ENCODE data around the gene TRAF2. TPM values are rescaled to one million over a fixed set of nuclear protein-coding genes. Genes with fewer than 3 reads are reported as not detected.

The TRAF2 gene
- total and polyA plus RNA-seq, 2 of the 13 experiments (the other 11 are each of a cell fraction or from before 2014, with no cell fraction given) = 12.4 to 13.6 TPM

DNA sequence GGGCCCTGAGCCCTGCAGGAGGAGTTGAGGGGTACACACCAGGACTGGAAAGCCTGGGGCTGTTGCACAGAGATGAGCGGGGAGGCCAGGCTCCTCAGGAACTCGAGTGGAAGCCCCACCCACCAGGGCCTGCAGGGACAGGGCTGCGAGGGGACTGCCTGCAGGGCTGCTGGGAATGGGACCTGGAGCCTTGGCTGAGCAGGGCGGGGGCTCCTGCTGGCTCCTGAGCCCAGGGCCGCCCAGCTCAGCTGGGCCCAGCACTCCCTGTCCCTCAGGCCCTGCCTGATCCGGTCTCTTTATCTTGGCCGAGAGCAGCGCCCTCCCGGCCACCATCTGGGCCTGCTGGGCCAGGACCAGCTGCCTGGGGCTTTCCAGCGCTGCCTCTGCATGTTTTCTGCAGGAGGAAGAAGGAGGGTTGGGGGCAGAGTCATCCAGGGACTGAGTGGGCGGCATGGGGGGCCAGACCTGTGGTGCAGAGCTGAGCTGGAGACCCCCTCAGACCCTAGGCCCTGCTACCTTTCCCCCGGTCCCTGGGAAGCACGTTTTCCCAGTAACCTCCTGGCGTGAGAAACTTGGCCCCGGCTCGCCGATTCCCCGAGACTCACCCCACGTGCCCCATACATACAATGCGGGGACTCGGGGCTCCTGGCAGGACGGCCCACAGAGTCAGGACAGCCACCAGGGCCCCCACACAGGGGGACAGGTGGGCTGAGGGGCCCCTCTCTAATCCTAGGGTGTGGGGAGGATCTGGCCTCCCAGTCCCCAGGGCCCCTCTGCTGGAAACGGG, 75.2 kb downstream of the TRAF2 start:
- ChIA-PET CTCF (ENCODE audit: low intra/inter-chr PET ratio, low total read pairs) (no interaction called here), POLR2A (interaction anchor here (1.1 to 1.3 kb wide), 2 partner anchors 12 to 14 kb away, joined by 3 to 7 read pairs; no protein-coding TSS in a partner anchor)
- peak; percentile 49 for ATAC-seq
- in situ Hi-C loops (cut with HindIII; ENCODE audit: extremely low pct_ligation_motif_present, low pct_unique_long_range_greater_than_20kb) = no loop called here
- 63% methylated on average over 11 of the region's 23 CpGs for WGBS (ENCODE audit: low lambda C conversion rate)
- no TSS peak for BruUV-seq (replicated peaks)
- Histone ChIP-seq H3K4me2 (ENCODE audit: low read depth, low read length) (no peak overlapping the region), H3K36me3 (replicated peaks in 1 of 2; ENCODE audit: control insufficient read depth in 1 of 2, insufficient read depth in 2 of 2, low read length in 2 of 2) (no peaks in the 10 kb centered on the region), H4K20me1 (ENCODE audit: insufficient read depth, low read length) (no peaks in the 10 kb centered on the region), H3K4me3 (replicated peaks in 1 of 3; ENCODE audit: insufficient read depth in 1 of 3, low read depth in 2 of 3, low read length in 3 of 3) (no peak overlapping the region), H3K79me2 (ENCODE audit: insufficient read depth, low read length) (no peaks in the 10 kb centered on the region), H3K27me3 (ENCODE audit: control insufficient read depth in 1 of 2, insufficient read depth in 2 of 2, low read length in 2 of 2) (peaks cover 15 to 52% of the 10 kb centered on the region in 2 experiments), H2AFZ (ENCODE audit: low read length) (no peak overlapping the region), H3K4me1 (ENCODE audit: insufficient read depth, low read length) (peaks cover 15% of the 10 kb centered on the region), H3K9ac (ENCODE audit: insufficient read depth, low read depth, low read length) (no peak overlapping the region), H3K9me3 (ENCODE audit: low read length) (no peaks in the 10 kb centered on the region), H3K27ac (ENCODE audit: extremely low read length, insufficient read depth, low read length) (no peak overlapping the region)
- intact Hi-C loops (cut with micrococcal nuclease; ENCODE audit: unreplicated experiment) = no loop called here
- TF ChIP-seq AGO1 (IDR thresholded peaks at IDR 0.05; ENCODE audit: low read depth, low read length, poor library complexity, severe bottlenecking) = peak; percentile 68
- TF ChIP-seq SIX4 (CRISPR knock-in tag; IDR thresholded peaks at IDR 0.05) = no peak
- FAIRE-seq = no peak
- no peak for DNase-seq (ENCODE audit: low spot score)

DNA sequence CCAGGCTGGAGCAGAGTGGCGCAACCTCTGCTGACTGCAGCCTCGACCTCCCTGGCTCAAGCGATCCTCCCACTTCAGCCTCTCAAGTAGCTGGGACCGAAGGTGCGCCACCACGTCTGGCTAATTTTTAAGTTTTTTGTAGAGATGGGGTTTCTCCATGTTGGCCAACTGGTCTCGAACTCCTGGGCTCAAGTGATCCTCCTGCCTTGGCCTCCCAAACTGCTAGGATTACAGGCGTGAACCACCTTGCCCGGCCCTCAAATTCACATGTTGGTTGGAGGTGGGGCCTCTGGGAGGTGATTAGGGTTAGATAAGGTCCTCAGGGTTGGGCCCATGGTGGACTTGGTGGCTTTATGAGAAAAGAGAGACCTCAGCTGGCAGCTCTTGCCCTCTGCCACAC, 75.8 kb downstream of the TRAF2 start:
- Histone ChIP-seq H2AFZ (ENCODE audit: low read length) (no peak overlapping the region), H3K9ac (ENCODE audit: insufficient read depth, low read depth, low read length) (no peak overlapping the region), H3K4me2 (ENCODE audit: low read depth, low read length) (no peak overlapping the region), H3K27ac (ENCODE audit: extremely low read length, insufficient read depth, low read length) (no peak overlapping the region), H3K9me3 (ENCODE audit: low read length) (no peaks in the 10 kb centered on the region), H3K79me2 (ENCODE audit: insufficient read depth, low read length) (no peaks in the 10 kb centered on the region), H3K4me1 (ENCODE audit: insufficient read depth, low read length) (peaks cover 15% of the 10 kb centered on the region), H4K20me1 (ENCODE audit: insufficient read depth, low read length) (no peaks in the 10 kb centered on the region), H3K27me3 (ENCODE audit: control insufficient read depth in 1 of 2, insufficient read depth in 2 of 2, low read length in 2 of 2) (peaks cover 15 to 52% of the 10 kb centered on the region in 2 experiments), H3K36me3 (replicated peaks in 1 of 2; ENCODE audit: control insufficient read depth in 1 of 2, insufficient read depth in 2 of 2, low read length in 2 of 2) (no peaks in the 10 kb centered on the region), H3K4me3 (replicated peaks in 1 of 3; ENCODE audit: insufficient read depth in 1 of 3, low read depth in 2 of 3, low read length in 3 of 3) (no peak overlapping the region)
- ATAC-seq = no peak
- in situ Hi-C loops (cut with HindIII; ENCODE audit: extremely low pct_ligation_motif_present, low pct_unique_long_range_greater_than_20kb) (no loop called here), intact Hi-C loops (cut with micrococcal nuclease; ENCODE audit: unreplicated experiment) (no loop called here)
- 60% methylated on average over 9 of the region's 9 CpGs for WGBS (ENCODE audit: low lambda C conversion rate)
- CTCF ChIA-PET (ENCODE audit: low intra/inter-chr PET ratio, low total read pairs) = no interaction called here
- FAIRE-seq = no peak
- BruUV-seq (replicated peaks) = no TSS peak
- no peak for DNase-seq (ENCODE audit: low spot score)
- POLR2A ChIA-PET = interaction anchor here (1.1 to 1.3 kb wide), 2 partner anchors 11 to 14 kb away, joined by 3 to 7 read pairs; no protein-coding TSS in a partner anchor
- no peak for TF ChIP-seq EED (CRISPR knock-in tag; IDR thresholded peaks at IDR 0.05)
- no peak for TF ChIP-seq JUND (CRISPR knock-in tag; IDR thresholded peaks at IDR 0.05)
- TF ChIP-seq PRPF4 (IDR thresholded peaks at IDR 0.05; ENCODE audit: low read depth, low read length, poor library complexity, severe bottlenecking) = no peak
- no peak for TF ChIP-seq YY1 (IDR thresholded peaks at IDR 0.05; ENCODE audit: insufficient read depth, insufficient replicate concordance, low read depth, low read length)
- TF ChIP-seq, protein P1, sequence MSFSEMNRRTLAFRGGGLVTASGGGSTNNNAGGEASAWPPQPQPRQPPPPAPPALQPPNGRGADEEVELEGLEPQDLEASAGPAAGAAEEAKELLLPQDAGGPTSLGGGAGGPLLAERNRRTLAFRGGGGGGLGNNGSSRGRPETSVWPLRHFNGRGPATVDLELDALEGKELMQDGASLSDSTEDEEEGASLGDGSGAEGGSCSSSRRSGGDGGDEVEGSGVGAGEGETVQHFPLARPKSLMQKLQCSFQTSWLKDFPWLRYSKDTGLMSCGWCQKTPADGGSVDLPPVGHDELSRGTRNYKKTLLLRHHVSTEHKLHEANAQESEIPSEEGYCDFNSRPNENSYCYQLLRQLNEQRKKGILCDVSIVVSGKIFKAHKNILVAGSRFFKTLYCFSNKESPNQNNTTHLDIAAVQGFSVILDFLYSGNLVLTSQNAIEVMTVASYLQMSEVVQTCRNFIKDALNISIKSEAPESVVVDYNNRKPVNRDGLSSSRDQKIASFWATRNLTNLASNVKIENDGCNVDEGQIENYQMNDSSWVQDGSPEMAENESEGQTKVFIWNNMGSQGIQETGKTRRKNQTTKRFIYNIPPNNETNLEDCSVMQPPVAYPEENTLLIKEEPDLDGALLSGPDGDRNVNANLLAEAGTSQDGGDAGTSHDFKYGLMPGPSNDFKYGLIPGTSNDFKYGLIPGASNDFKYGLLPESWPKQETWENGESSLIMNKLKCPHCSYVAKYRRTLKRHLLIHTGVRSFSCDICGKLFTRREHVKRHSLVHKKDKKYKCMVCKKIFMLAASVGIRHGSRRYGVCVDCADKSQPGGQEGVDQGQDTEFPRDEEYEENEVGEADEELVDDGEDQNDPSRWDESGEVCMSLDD (CRISPR knock-in tag; IDR thresholded peaks at IDR 0.05; ENCODE audit: borderline replicate concordance) = no peak
- TF ChIP-seq ZNF3 (CRISPR knock-in tag; IDR thresholded peaks at IDR 0.05) = no peak
- TF ChIP-seq, protein P2, sequence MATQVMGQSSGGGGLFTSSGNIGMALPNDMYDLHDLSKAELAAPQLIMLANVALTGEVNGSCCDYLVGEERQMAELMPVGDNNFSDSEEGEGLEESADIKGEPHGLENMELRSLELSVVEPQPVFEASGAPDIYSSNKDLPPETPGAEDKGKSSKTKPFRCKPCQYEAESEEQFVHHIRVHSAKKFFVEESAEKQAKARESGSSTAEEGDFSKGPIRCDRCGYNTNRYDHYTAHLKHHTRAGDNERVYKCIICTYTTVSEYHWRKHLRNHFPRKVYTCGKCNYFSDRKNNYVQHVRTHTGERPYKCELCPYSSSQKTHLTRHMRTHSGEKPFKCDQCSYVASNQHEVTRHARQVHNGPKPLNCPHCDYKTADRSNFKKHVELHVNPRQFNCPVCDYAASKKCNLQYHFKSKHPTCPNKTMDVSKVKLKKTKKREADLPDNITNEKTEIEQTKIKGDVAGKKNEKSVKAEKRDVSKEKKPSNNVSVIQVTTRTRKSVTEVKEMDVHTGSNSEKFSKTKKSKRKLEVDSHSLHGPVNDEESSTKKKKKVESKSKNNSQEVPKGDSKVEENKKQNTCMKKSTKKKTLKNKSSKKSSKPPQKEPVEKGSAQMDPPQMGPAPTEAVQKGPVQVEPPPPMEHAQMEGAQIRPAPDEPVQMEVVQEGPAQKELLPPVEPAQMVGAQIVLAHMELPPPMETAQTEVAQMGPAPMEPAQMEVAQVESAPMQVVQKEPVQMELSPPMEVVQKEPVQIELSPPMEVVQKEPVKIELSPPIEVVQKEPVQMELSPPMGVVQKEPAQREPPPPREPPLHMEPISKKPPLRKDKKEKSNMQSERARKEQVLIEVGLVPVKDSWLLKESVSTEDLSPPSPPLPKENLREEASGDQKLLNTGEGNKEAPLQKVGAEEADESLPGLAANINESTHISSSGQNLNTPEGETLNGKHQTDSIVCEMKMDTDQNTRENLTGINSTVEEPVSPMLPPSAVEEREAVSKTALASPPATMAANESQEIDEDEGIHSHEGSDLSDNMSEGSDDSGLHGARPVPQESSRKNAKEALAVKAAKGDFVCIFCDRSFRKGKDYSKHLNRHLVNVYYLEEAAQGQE (IDR thresholded peaks at IDR 0.05; ENCODE audit: borderline replicate concordance in 1 of 2, low read depth in 1 of 2, low read length in 2 of 2) = no peak
- TF ChIP-seq ZKSCAN1 (IDR thresholded peaks at IDR 0.05; ENCODE audit: low read length) = no peak
- no peak for TF ChIP-seq SIX4 (CRISPR knock-in tag; IDR thresholded peaks at IDR 0.05)
- TF ChIP-seq MBNL3 (CRISPR knock-in tag; conservative IDR thresholded peaks at IDR 0.05) = no peak
